Stimulated activated naive CD8-positive, alpha-beta T cell treated with anti-CD3 and anti-CD28 coated beads, Interleukin-15, amount 100 ng/mL, for 72 hours (primary cell): Measurements from ENCODE around the gene AOPEP.
A peak's percentile ranks its signal among the peaks of the same experiment; 100 is the strongest.

Experiments used
- ATAC-seq: fragments of 150-1000 bp; cut with Tn5 transposase; 2 replicates; pipeline ENCODE4 v1.10.0; 2021; ENCODE audit warnings: mild to moderate bottlenecking, moderate library complexity
- DNase-seq, 2 donors: peaks; one replicate each; pipeline ENCODE4 v3.0.0; 2021 to 2022
- H3K27ac Mint-ChIP-seq, 2 donors: one replicate each; pipeline ENCODE4 v1.8.0; 2022; ENCODE audit warnings: mild to moderate bottlenecking in 2 of 2, mixed read lengths in 2 of 2, moderate library complexity in 2 of 2
- H3K27me3 Mint-ChIP-seq: one replicate; pipeline ENCODE4 v1.8.0; 2022; ENCODE audit warnings: mixed read lengths
- H3K4me1 Mint-ChIP-seq: one replicate; pipeline ENCODE4 v1.8.0; 2022; ENCODE audit warnings: mild to moderate bottlenecking, mixed read lengths
- H3K4me3 Mint-ChIP-seq, 2 donors: one replicate each; pipeline ENCODE4 v1.8.0; 2022; ENCODE audit warnings: mild to moderate bottlenecking in 2 of 2, mixed read lengths in 2 of 2, moderate library complexity in 1 of 2
- H3K9me3 Mint-ChIP-seq, 2 donors: one replicate each; pipeline ENCODE4 v1.8.0; 2022; ENCODE audit warnings: mixed read lengths in 2 of 2

The AOPEP gene

DNA sequence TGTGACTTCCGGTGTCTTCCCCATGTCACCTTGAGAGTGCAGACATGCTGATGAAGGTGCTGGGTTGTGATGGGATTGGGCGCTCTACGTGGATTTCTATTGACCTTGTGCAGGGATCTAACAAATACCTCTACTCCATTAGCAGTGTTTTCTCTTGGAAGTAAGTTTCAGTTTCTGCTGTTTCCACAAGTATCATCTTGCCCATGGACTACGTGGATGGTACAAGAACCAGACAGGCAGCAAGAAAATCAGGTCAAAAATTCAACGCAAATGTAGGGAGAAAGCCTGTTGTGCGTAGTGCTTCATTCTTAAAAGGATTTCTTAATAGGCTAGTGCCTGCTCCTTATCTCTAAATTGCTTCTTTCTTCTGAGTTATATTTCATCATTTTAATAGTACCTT is 60.8 kb downstream of the AOPEP start:
- Mint-ChIP-seq H3K4me1 (peaks cover 6% of the 10 kb centered on the region), H3K4me3 (no peak overlapping the region), H3K9me3 (no peaks in the 10 kb centered on the region), H3K27ac (no peak overlapping the region), H3K27me3 (no peaks in the 10 kb centered on the region)
- DNase-seq (no peak), ATAC-seq (no peak)

- DNase-seq (no peak), ATAC-seq (no peak)
- Mint-ChIP-seq H3K4me1 (peaks cover 6% of the 10 kb centered on the region), H3K27me3 (no peaks in the 10 kb centered on the region), H3K27ac (no peak overlapping the region), H3K4me3 (no peak overlapping the region), H3K9me3 (no peaks in the 10 kb centered on the region)
Measured at GRCh38 chr9:94788570-94789105, 62.1 kb downstream of the AOPEP start.

- Mint-ChIP-seq H3K4me1 (peaks cover 6% of the 10 kb centered on the region), H3K9me3 (no peaks in the 10 kb centered on the region), H3K27me3 (no peaks in the 10 kb centered on the region), H3K27ac (no peak overlapping the region), H3K4me3 (no peak overlapping the region)
- ATAC-seq (no peak), DNase-seq (no peak)
Measured at GRCh38 chr9:94791435-94791834, 64.9 kb downstream of the AOPEP start.

GRCh38 chr9:94792511-94792910 is 66.0 kb downstream of the AOPEP start:
- ATAC-seq (no peak), DNase-seq (no peak)
- Mint-ChIP-seq H3K27me3 (no peaks in the 10 kb centered on the region), H3K27ac (no peak overlapping the region), H3K4me3 (no peak overlapping the region), H3K9me3 (no peaks in the 10 kb centered on the region), H3K4me1 (no peaks in the 10 kb centered on the region)

DNA sequence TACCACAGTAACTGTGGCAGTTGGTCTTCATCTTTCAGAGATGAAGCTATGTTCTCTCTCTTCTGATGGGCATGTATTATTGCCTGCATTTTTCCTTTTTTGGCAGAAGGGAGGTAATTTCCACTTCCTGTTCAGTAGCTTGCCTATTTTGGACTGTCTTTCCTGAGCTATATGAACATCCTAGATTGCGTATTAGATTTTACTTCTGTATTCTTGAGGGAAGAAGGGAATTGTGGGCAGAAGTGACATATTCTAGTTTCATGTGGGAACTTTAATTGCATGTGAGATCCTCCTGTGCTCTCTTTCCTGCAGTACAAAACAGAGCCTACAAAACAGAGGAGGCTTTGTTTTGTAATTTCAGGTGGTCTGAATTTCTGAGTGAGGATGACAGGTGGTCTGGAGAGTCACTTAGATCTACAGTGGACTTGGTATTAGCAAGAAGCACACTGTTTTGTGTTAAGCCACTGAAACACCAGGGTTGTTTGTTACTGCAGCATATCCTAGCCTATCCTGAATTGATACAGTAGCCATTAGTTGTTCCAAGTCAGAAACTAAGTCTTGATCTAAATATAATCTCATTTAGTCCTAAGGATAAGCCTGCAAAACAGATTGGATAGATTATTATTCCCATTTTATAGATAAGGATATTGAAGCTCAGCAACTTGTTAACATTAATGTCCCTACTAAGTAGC is 68.1 kb downstream of the AOPEP start:
- Mint-ChIP-seq H3K27ac (no peak overlapping the region), H3K4me3 (no peak overlapping the region), H3K9me3 (no peaks in the 10 kb centered on the region), H3K4me1 (no peaks in the 10 kb centered on the region), H3K27me3 (no peaks in the 10 kb centered on the region)
- DNase-seq (no peak), ATAC-seq (no peak)

- H3K27ac Mint-ChIP-seq = no peak overlapping the region
- H3K27me3 Mint-ChIP-seq = no peaks in the 10 kb centered on the region
- ATAC-seq (no peak), DNase-seq (no peak)
- H3K4me3 Mint-ChIP-seq = no peak overlapping the region
- peaks cover under 1% of the 10 kb centered on the region for H3K4me1 Mint-ChIP-seq
- no peaks in the 10 kb centered on the region for H3K9me3 Mint-ChIP-seq
Measured at GRCh38 chr9:94796687-94797086, 70.2 kb downstream of the AOPEP start.

DNA sequence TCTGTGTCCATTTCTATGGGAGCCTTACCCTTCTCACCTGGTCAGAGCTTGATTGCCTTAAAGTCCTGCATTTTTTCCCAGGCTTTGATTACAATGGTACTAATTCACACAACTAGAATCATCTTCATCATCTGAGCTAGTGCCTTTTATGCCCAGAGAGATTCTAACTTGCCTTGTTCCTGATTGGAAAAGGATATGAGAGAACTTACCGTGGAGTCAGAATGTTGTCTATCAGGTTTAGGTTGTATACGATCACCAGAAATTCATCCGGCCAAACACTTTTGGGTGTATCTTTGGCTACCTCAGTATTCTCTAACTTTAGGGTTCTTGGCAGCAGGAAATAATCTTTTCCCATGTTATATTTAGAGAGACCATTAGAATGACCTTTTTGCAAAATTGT is 71.7 kb downstream of the AOPEP start:
- no peak for ATAC-seq
- Mint-ChIP-seq H3K4me1 (peaks cover 15% of the 10 kb centered on the region), H3K9me3 (no peaks in the 10 kb centered on the region), H3K27ac (no peak overlapping the region), H3K4me3 (no peak overlapping the region), H3K27me3 (no peaks in the 10 kb centered on the region)
- DNase-seq = no peak

DNA sequence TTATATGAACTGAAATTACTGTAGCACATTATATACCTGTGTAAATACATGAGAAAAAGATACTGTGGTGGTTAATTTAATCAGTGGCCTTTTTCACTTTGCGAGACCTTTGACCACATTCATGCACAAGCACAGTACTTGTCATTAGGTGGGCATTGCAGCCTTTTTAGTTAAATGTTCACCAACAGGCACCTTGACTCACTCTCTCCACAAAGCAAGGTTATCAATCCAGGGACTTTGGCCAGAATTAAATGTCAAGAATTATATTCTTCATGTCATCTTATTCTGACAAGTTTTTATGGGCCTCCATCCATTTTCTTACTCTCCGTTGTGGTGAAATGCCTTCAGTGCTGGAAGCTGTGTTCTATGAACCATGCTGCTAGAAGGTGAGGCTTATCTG is 72.2 kb downstream of the AOPEP start:
- H3K27ac Mint-ChIP-seq = no peak overlapping the region
- no peaks in the 10 kb centered on the region for H3K9me3 Mint-ChIP-seq
- H3K4me3 Mint-ChIP-seq = no peak overlapping the region
- ATAC-seq = no peak
- DNase-seq = no peak
- no peaks in the 10 kb centered on the region for H3K27me3 Mint-ChIP-seq
- H3K4me1 Mint-ChIP-seq = peaks cover 19% of the 10 kb centered on the region

- Mint-ChIP-seq H3K9me3 (no peaks in the 10 kb centered on the region), H3K4me3 (no peak overlapping the region), H3K4me1 (peaks cover 28% of the 10 kb centered on the region), H3K27me3 (no peaks in the 10 kb centered on the region), H3K27ac (no peak overlapping the region)
- no peak for ATAC-seq
- DNase-seq = no peak
Measured at GRCh38 chr9:94799578-94800264, 73.2 kb downstream of the AOPEP start.

DNA sequence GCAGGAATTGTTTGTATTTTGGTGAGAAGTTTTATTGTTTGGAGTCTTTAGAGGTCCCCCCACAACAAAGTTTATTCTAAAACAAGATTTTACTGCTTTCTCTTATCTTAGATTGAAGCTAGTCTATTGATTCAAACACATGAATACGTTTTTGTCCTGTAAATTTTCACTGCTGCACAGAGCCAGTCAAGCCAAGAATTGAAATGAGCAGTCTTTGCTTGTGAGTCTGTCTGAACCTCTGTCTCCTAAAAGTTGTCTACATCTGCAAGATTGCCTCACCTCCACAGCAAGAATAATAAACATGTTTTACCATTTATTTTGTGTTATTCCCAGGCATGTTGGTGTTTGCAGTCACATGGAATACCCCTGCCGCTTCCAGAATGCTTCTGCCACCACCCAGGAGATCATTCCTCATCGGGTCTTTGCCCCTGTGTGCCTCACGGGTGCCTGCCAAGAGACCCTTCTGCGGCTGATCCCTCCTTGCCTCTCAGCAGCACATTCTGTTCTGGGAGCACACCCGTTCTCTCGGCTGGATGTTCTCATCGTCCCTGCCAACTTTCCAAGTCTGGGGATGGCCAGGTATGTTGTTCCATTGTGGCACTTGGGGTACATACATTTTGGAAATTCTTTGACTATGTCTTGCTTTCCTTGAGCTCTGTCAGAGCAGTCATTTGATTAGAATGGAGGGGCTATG is 74.1 kb downstream of the AOPEP start:
- Mint-ChIP-seq H3K9me3 (no peaks in the 10 kb centered on the region), H3K4me1 (peaks cover 31% of the 10 kb centered on the region), H3K27me3 (no peaks in the 10 kb centered on the region), H3K4me3 (no peak overlapping the region), H3K27ac (no peak overlapping the region)
- ATAC-seq (no peak), DNase-seq (no peak)

GRCh38 chr9:94801234-94801633 is 74.7 kb downstream of the AOPEP start:
- Mint-ChIP-seq H3K27me3 (no peaks in the 10 kb centered on the region), H3K4me3 (no peak overlapping the region), H3K9me3 (no peaks in the 10 kb centered on the region), H3K4me1 (peaks cover 38% of the 10 kb centered on the region), H3K27ac (no peak overlapping the region)
- no peak for DNase-seq
- ATAC-seq = no peak

- Mint-ChIP-seq H3K27me3 (no peaks in the 10 kb centered on the region), H3K27ac (no peak overlapping the region), H3K4me3 (no peak overlapping the region), H3K4me1 (peaks cover 42% of the 10 kb centered on the region), H3K9me3 (no peaks in the 10 kb centered on the region)
- DNase-seq (no peak), ATAC-seq (no peak)
Measured at GRCh38 chr9:94801681-94802080, 75.2 kb downstream of the AOPEP start.

- H3K9me3 Mint-ChIP-seq = no peaks in the 10 kb centered on the region
- H3K27ac Mint-ChIP-seq = no peak overlapping the region
- DNase-seq (no peak), ATAC-seq (no peak)
- H3K27me3 Mint-ChIP-seq = no peaks in the 10 kb centered on the region
- H3K4me3 Mint-ChIP-seq = no peak overlapping the region
- peaks cover 44% of the 10 kb centered on the region for H3K4me1 Mint-ChIP-seq
Measured at GRCh38 chr9:94802251-94802650, 75.8 kb downstream of the AOPEP start.

- no peaks in the 10 kb centered on the region for H3K27me3 Mint-ChIP-seq
- peaks cover 44% of the 10 kb centered on the region for H3K4me1 Mint-ChIP-seq
- peak overlapping the region in 1 of 2 donors; percentile 29 for H3K4me3 Mint-ChIP-seq
- ATAC-seq (peak; percentile 99), DNase-seq (peak; percentile 48 to 71)
- H3K27ac Mint-ChIP-seq = no peak overlapping the region
- no peaks in the 10 kb centered on the region for H3K9me3 Mint-ChIP-seq
Measured at GRCh38 chr9:94802793-94803192, 76.3 kb downstream of the AOPEP start.

GRCh38 chr9:94804316-94804715 is 77.8 kb downstream of the AOPEP start:
- ATAC-seq (no peak), DNase-seq (no peak)
- no peak overlapping the region for H3K4me3 Mint-ChIP-seq
- no peak overlapping the region for H3K27ac Mint-ChIP-seq
- H3K4me1 Mint-ChIP-seq = peaks cover 44% of the 10 kb centered on the region
- no peaks in the 10 kb centered on the region for H3K9me3 Mint-ChIP-seq
- H3K27me3 Mint-ChIP-seq = no peaks in the 10 kb centered on the region

GRCh38 chr9:94805051-94805489 is 78.6 kb downstream of the AOPEP start:
- no peak for ATAC-seq
- Mint-ChIP-seq H3K9me3 (no peaks in the 10 kb centered on the region), H3K27ac (no peak overlapping the region), H3K4me3 (no peak overlapping the region), H3K27me3 (no peaks in the 10 kb centered on the region), H3K4me1 (peaks cover 44% of the 10 kb centered on the region)
- no peak for DNase-seq
